C4-2B (cell line): ENCODE data around the gene PELO.

Source experiments
- H3K27ac ChIP-seq: fragments of 450-650 bp; 2 replicates; pipeline ENCODE4 v1.5.1; 2017
- ZFX ChIP-seq: fragments of 450-650 bp; IDR thresholded peaks from 2 replicates; pipeline ENCODE4 v1.6.1; 2017
- TF ChIP-seq, protein P1 (sequence below): fragments of 450-650 bp; conservative IDR thresholded peaks from 2 replicates; pipeline ENCODE4 v1.5.1; 2017; ENCODE audit warnings: mild to moderate bottlenecking

PELO gene

DNA sequence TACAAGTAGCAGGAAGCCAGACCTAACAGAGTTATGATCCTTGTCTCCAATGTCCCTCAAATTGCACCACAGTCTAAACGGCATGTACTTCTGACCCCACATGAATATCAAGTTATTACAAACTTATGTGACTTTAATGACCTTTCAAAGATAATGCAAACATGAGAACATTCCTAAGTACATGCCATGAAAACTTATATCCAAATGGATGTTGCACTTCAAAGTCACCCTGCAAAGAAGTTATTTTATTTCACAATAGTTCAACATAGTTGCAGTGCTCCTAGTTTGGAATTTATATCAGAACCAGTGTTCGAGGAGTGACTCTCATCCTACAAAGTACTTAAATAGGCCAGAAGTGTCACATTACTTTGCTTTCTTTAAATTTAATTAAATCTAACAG is 41.2 kb upstream of the PELO start:
- no peak for TF ChIP-seq ZFX
- TF ChIP-seq, protein P1, sequence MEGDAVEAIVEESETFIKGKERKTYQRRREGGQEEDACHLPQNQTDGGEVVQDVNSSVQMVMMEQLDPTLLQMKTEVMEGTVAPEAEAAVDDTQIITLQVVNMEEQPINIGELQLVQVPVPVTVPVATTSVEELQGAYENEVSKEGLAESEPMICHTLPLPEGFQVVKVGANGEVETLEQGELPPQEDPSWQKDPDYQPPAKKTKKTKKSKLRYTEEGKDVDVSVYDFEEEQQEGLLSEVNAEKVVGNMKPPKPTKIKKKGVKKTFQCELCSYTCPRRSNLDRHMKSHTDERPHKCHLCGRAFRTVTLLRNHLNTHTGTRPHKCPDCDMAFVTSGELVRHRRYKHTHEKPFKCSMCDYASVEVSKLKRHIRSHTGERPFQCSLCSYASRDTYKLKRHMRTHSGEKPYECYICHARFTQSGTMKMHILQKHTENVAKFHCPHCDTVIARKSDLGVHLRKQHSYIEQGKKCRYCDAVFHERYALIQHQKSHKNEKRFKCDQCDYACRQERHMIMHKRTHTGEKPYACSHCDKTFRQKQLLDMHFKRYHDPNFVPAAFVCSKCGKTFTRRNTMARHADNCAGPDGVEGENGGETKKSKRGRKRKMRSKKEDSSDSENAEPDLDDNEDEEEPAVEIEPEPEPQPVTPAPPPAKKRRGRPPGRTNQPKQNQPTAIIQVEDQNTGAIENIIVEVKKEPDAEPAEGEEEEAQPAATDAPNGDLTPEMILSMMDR = no peak
- no peak overlapping the region for H3K27ac ChIP-seq

DNA sequence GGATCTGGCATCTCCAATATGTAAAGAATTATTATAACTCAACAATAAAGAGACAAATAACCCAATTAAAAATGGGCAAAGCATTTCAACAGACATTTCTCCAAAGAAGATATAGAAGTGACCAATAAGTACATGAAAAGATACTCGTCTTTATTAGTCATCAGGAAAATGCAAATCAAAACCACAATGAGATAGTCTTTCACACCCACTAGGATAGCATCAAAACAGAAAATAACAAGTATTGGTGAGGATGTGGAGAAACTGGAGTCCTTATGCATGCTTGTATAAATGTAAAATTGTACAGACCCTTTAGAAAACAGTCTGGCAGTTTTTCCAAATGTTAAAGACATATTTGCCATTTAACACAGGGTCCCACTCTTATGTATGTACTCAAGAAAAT is 39.1 kb upstream of the PELO start:
- TF ChIP-seq ZFX = no peak
- TF ChIP-seq, protein P1 = no peak
- H3K27ac ChIP-seq = no peak overlapping the region

DNA sequence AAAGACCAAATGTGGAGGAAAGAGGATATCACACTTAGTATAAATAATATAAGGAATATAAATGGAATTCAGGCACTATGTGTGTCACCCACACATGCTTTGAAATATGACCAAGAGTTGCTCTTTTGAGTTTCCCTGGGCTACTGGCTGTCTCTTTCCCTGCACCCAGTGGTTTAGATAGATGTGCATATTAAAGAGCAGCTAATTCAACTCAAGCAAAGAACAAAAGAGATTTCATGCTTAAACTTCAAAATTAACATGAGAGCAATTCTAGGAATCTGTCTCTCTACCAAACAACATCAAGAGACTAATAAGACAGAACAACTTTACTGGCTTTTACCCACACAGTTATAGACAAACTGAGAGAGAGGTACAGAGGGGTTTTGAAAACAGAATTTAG is 38.0 kb upstream of the PELO start:
- H3K27ac ChIP-seq = no peak overlapping the region
- TF ChIP-seq, protein P1 = no peak
- TF ChIP-seq ZFX = no peak

DNA sequence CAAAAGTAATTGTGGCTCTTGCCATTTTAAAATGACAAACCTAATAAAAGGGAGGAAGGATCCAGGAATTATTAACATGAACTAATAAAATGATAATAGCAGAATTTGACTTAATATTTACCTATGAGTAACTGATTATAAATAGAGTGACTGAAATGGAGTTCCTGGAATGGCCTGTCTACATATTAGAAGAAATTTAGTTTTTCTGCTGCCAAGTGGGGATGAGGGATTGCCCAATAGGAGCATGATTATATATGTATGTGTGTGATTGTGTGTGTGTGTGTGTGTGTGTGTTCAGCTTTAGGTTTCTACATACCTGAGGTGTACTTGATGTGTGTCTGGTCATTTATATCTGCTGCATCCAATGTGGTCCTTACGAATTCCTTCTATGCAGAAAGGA is 36.6 kb upstream of the PELO start:
- TF ChIP-seq, protein P1 = no peak
- TF ChIP-seq ZFX = no peak
- H3K27ac ChIP-seq = no peak overlapping the region

DNA sequence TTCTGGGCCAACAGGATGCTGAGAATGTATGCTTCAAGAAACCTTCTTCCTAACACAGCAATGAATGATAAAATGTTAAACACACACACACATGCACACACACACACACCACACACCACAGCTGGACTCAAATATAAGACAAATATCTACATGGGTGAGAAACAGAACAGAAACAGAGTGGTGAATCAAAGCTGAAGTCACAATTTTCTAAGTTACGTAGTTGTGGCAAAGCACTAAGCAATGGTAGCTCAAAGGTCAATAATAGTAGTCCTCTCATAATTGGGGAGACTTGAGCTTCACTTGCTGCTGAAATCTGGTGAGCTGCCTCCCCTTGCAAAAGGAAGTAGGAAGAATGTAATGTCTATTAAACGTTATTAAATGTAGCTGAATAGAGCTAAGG is 33.7 kb upstream of the PELO start:
- TF ChIP-seq, protein P1 = no peak
- no peak for TF ChIP-seq ZFX
- H3K27ac ChIP-seq = no peak overlapping the region

DNA sequence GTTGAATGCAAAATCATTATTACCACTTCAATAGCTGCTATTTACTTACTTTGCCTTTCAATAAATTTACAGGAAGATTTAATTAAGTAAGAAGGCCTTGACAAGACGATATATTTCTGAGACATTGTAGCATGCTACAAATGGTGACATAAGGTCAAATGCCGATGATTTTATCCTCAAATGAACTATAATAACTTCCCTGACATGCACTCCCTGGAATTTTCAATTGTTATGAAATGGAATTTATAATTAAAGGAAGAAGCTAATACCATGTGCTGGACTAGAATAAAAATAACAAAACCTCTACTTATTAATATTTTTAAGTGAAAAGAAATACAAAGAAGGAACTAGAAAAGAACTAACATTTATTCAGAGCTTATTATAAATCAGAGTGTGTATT is 30.2 kb upstream of the PELO start:
- no peak overlapping the region for H3K27ac ChIP-seq
- no peak for TF ChIP-seq ZFX
- TF ChIP-seq, protein P1 = no peak

DNA sequence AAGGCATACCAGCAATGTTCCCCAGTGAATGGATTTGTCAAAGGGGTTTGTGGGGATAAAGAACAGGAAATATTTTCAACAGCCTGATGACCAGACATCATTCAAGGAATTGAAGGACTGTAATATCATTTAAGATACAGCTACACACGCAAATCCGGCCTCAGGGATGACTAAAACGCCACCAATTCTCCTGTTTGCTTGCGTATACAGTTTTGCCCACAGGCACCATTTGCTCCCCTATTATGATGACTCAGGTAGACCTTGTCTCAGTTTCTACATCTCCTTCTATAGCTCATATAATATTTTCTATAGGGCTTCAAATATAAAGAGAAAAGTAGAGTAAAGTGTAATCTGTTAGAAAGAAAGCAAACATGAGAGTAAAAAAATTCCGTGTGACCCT is 29.7 kb upstream of the PELO start:
- H3K27ac ChIP-seq = no peak overlapping the region
- TF ChIP-seq ZFX = no peak
- TF ChIP-seq, protein P1 = no peak
